Calu3 (cell line): ENCODE data around the gene RTP3. TPM values are rescaled to one million over a fixed set of nuclear protein-coding genes. Genes with fewer than 3 reads are reported as not detected.

Experiments
- BruUV-seq: library from RNA; stranded (reverse); fragments of 400-500 nt; replicated peaks from 2 replicates; lab custom pipeline; 2021; lab: Mats Ljungman, UMichigan
- CTCF ChIA-PET: fragments of 300-600 bp; sonication (Branson Sonifier 250); formaldehyde crosslinking; loops from one replicate; lab custom pipeline; 2022; ENCODE audit warnings: antibody characterized with exemption; lab: Charles Lee
- DNase-seq: peaks from one replicate; pipeline ENCODE4 v3.0.0; 2022
- H3K27ac Mint-ChIP-seq: one replicate; pipeline ENCODE4 v1.8.0; 2022; ENCODE audit warnings: mixed read lengths; ENCODE audit not compliant: unreplicated experiment
- H3K27me3 Mint-ChIP-seq: one replicate; pipeline ENCODE4 v1.8.0; 2022; ENCODE audit warnings: mixed read lengths; ENCODE audit not compliant: unreplicated experiment
- H3K36me3 Mint-ChIP-seq: one replicate; pipeline ENCODE4 v1.8.0; 2022; ENCODE audit warnings: mild to moderate bottlenecking, moderate library complexity, mixed read lengths; ENCODE audit not compliant: insufficient read depth, unreplicated experiment
- H3K4me1 Mint-ChIP-seq: one replicate; pipeline ENCODE4 v1.8.0; 2022; ENCODE audit warnings: mild to moderate bottlenecking, low read depth, mixed read lengths; ENCODE audit not compliant: unreplicated experiment
- H3K4me3 Mint-ChIP-seq: one replicate; pipeline ENCODE4 v1.8.0; 2022; ENCODE audit warnings: mild to moderate bottlenecking, low read depth, moderate library complexity, mixed read lengths; ENCODE audit not compliant: unreplicated experiment
- H3K9me3 Mint-ChIP-seq: one replicate; pipeline ENCODE4 v1.8.0; 2022; ENCODE audit warnings: low read depth, mixed read lengths; ENCODE audit not compliant: unreplicated experiment
- intact Hi-C: fragments of 100-400 bp; cut with micrococcal nuclease; formaldehyde crosslinking; loops from one replicate; pipeline ENCODE4 v1.10.0; 2022; ENCODE audit not compliant: unreplicated experiment
- total RNA-seq: library from RNA; stranded (reverse); gene quantifications from 2 replicates; pipeline ENCODE4 v1.2.3, GENCODE V29; 2022
- TF ChIP-seq, protein P1 (sequence below): fragments of 200-600 bp; IDR thresholded peaks from one replicate; pipeline ENCODE4 v1.8.0; 2022; ENCODE audit warnings: antibody characterized with exemption; ENCODE audit not compliant: unreplicated experiment

RTP3 gene
- total RNA-seq, 1 experiment from 2014 or later, result not detected

DNA sequence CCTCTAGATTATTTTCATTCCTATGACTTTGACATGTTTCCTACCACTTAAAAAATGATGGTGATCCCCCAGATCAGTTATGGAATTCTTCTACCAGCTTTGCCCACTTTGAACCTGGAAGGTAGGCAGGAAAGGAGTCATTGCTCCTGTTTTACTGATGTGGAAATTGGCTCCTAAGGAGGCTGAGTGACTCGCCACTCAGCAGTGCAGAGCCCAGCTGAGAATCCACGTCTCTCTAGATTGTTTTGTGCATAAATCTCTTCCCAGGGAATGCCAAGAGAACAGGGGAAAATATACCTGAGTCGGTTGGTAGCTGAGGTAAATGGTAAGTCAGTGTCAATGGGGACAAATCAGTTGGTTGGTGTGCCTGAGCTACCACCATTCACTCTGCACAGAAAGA is 37.7 kb upstream of the RTP3 start:
- Mint-ChIP-seq H3K27ac (no peak overlapping the region), H3K36me3 (peaks cover 4% of the 10 kb centered on the region), H3K4me1 (no peaks in the 10 kb centered on the region), H3K4me3 (no peak overlapping the region), H3K27me3 (peaks cover 83% of the 10 kb centered on the region), H3K9me3 (no peaks in the 10 kb centered on the region)
- DNase-seq, result no peak
- CTCF ChIA-PET, result no interaction called here
- intact Hi-C loops, result no loop called here
- TF ChIP-seq, protein P1, sequence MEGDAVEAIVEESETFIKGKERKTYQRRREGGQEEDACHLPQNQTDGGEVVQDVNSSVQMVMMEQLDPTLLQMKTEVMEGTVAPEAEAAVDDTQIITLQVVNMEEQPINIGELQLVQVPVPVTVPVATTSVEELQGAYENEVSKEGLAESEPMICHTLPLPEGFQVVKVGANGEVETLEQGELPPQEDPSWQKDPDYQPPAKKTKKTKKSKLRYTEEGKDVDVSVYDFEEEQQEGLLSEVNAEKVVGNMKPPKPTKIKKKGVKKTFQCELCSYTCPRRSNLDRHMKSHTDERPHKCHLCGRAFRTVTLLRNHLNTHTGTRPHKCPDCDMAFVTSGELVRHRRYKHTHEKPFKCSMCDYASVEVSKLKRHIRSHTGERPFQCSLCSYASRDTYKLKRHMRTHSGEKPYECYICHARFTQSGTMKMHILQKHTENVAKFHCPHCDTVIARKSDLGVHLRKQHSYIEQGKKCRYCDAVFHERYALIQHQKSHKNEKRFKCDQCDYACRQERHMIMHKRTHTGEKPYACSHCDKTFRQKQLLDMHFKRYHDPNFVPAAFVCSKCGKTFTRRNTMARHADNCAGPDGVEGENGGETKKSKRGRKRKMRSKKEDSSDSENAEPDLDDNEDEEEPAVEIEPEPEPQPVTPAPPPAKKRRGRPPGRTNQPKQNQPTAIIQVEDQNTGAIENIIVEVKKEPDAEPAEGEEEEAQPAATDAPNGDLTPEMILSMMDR, result no peak
- no TSS peak for BruUV-seq

DNA sequence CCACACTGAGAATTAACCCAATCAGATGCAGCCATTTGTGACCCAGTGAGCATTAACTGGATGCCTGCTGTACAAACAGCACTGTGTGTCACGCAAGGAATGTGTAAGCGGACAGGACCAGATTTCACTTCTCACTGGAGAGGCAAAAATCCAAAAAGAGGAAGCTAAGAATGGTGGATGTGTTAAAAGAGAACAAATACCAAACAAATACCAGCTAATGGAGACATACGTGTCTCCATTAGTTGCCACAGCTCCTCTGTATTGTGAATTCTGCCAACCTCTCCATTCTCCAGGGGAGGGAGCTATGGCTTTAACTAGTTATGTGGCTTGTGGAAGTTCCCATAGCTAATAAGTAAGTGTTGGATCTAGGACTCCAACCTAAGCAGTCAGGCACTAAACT is 35.7 kb upstream of the RTP3 start:
- intact Hi-C loops, result no loop called here
- peaks cover 83% of the 10 kb centered on the region for H3K27me3 Mint-ChIP-seq
- TF ChIP-seq, protein P1, result no peak
- no peak overlapping the region for H3K27ac Mint-ChIP-seq
- no TSS peak for BruUV-seq
- H3K36me3 Mint-ChIP-seq, result peaks cover 4% of the 10 kb centered on the region
- H3K4me3 Mint-ChIP-seq, result no peak overlapping the region
- H3K4me1 Mint-ChIP-seq, result no peaks in the 10 kb centered on the region
- CTCF ChIA-PET, result interaction anchor here (0.8 kb wide), 1 partner anchor 12 kb away, joined by 3 read pairs; no protein-coding TSS in a partner anchor
- DNase-seq, result no peak
- H3K9me3 Mint-ChIP-seq, result no peaks in the 10 kb centered on the region

DNA sequence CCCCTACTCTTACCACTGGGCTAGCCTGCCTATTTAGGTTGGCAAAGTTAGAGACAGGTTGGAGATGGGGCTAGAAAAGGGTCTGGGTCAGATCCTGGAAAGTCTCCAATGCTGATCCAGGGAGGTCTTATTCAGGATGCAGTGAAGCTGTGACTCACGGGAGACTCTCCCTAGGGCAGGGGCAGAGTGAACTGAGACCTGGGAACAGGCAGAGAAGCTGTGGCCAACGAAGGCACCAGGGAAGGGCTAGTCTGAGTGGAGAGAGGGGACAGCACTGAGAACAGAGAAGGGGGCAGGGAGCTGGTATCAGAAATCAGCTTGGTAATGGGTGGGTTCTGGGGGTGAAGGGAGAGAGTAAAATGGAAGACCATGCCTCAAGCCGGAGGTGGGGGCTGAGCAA is 35.3 kb upstream of the RTP3 start:
- Mint-ChIP-seq H3K27ac (no peak overlapping the region), H3K27me3 (peaks cover 87% of the 10 kb centered on the region)
- CTCF ChIA-PET, result interaction anchor here (0.8 kb wide), 2 partner anchors 13 to 20 kb away, joined by 3 to 5 read pairs; no protein-coding TSS in a partner anchor

DNA sequence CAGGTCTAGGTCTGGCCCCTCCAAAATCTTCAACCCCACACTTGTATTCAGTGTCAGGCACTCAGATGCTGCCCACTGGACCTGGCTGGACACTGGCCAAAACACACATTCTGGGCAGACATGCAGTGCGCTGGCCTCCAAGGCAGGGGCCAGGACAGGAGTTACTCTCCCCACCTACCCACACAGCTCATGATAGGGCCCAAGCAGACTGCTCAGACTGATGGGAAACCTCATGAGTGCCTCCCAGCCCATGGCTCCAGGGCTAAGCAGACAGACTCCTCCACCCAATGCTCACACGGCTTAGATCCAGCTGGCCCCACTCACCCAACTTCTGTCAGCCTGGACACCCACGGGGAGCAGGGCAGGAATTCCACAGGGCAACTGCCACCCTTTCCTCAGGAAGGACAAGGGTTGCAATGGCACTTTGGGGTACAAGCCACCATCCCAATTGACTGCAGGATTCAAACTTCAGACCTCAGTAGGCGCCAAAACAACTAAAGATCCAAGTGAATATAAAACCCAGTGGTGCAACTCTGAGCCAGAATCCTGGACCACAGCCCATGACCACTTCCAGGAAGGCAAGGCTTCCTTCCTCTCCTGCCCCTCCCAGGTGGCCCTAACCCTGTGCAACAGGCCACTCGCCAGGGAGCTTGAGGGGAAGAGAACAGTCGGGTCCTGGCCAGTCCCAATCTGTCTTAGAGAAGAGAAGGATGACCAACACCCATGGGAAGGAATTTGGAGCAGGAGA is 34.5 kb upstream of the RTP3 start:
- Mint-ChIP-seq H3K4me1 (no peaks in the 10 kb centered on the region), H3K36me3 (peaks cover 4% of the 10 kb centered on the region), H3K9me3 (no peaks in the 10 kb centered on the region), H3K4me3 (no peak overlapping the region), H3K27ac (no peak overlapping the region), H3K27me3 (peaks cover 93% of the 10 kb centered on the region)
- DNase-seq, result no peak
- intact Hi-C loops, result no loop called here
- CTCF ChIA-PET, result interaction anchor here (0.8 kb wide), 1 partner anchor 21 kb away, joined by 5 read pairs; no protein-coding TSS in a partner anchor
- TF ChIP-seq, protein P1, result no peak
- no TSS peak for BruUV-seq

More for the DNA sequence above, 35.3 kb upstream of the RTP3 start:
- H3K9me3 Mint-ChIP-seq, result no peaks in the 10 kb centered on the region
- H3K4me1 Mint-ChIP-seq, result no peaks in the 10 kb centered on the region
- H3K36me3 Mint-ChIP-seq, result peaks cover 4% of the 10 kb centered on the region
- DNase-seq, result no peak
- TF ChIP-seq, protein P1, result no peak
- H3K4me3 Mint-ChIP-seq, result no peak overlapping the region
- BruUV-seq, result no TSS peak
- intact Hi-C loops, result no loop called here
